ENCODE data around the gene ASIC2.

GRCh38 chr17:33227911-33228310 is 65.2 kb downstream of the ASIC2 start:
- TF ChIP-seq CTCF (IDR thresholded peaks at IDR 0.05; ENCODE audit: low read length) = no peak
- TF ChIP-seq EZH2 (IDR thresholded peaks at IDR 0.05; ENCODE audit: borderline replicate concordance, low read length) = no peak

Measured in OCI-LY1 (cell line).